Testis (tissue), 3 donors: Measurements from ENCODE around the gene RSU1. TPM values are rescaled to one million over a fixed set of nuclear protein-coding genes. Genes with fewer than 3 reads are reported as not detected.

Source experiments
- DNase-seq: peaks from one replicate; pipeline ENCODE4 v3.0.0-alpha.2; 2019
- H3K27ac ChIP-seq, 2 donors: fragments of 200-600 bp; sonication (generic); one replicate each; pipeline ENCODE4 v1.5.1; 2019
- H3K27me3 ChIP-seq: fragments of 200-600 bp; sonication (generic); one replicate; pipeline ENCODE4 v1.5.1; 2019
- H3K36me3 ChIP-seq: fragments of 200-600 bp; sonication (generic); one replicate; pipeline ENCODE4 v1.5.1; 2017; ENCODE audit warnings: low read depth; ENCODE audit errors: missing control alignments
- H3K4me1 ChIP-seq: fragments of 200-600 bp; sonication (generic); one replicate; pipeline ENCODE4 v1.5.1; 2019
- H3K4me3 ChIP-seq, 2 donors: fragments of 200-600 bp; sonication (generic); one replicate each; pipeline ENCODE4 v1.5.1; 2017 to 2019
- H3K9me3 ChIP-seq: fragments of 200-600 bp; sonication (generic); one replicate; pipeline ENCODE4 v1.5.1; 2017
- CTCF ChIP-seq, 3 experiments: fragments of 450-650 bp in 2 of 3; fragments of 200-600 bp in 1 of 3; sonication (generic) in 1 of 3; IDR thresholded peaks; one replicate each; pipeline ENCODE4 v1.5.1; 2016 to 2019; ENCODE audit warnings: antibody characterized with exemption in 3 of 3, mild to moderate bottlenecking in 2 of 3, moderate library complexity in 1 of 3
- POLR2A ChIP-seq: fragments of 450-650 bp; IDR thresholded peaks from one replicate; pipeline ENCODE4 v1.6.1; 2017; ENCODE audit warnings: antibody characterized with exemption, mild to moderate bottlenecking, moderate library complexity
- WGBS, 2 donors: methylation state at CpG; one replicate each; pipeline ENCODE4 v1.1.5; 2018; 5-methylcytosine and 5-hydroxymethylcytosine counted together
- intact Hi-C: fragments of 100-400 bp; cut with DNase I; formaldehyde crosslinking; loops from one replicate; pipeline ENCODE4 v1.15.1; 2023; ENCODE audit warnings: low total_unique reads
- polyA plus RNA-seq: library from polyadenylated mRNA; stranded (reverse); fragments of 350-450 nt; fragmentation: Illumina TruSeq; extraction: RNeasy Lipid Tissue Mini Kit (QIAGEN cat#74804); gene quantifications from one replicate; pipeline ENCODE4 v1.2.3, GENCODE V29; 2014; ENCODE audit warnings: low read depth, low replicate concordance; ENCODE audit not compliant: insufficient read depth
- total RNA-seq, 2 donors: library from RNA; depleted of rRNA; stranded (reverse); fragments of >200 nt; gene quantifications; one replicate each; pipeline ENCODE4 v1.2.3, GENCODE V29; 2016

The RSU1 gene
- total and polyA plus RNA-seq, 3 donors from 2014 or later: 26.0 to 38.4 (median 27.3) TPM

- no peak for DNase-seq
- H3K9me3 ChIP-seq: no peaks in the 10 kb centered on the region
- WGBS, 2 donors: 90 to 97% methylated on average over 7 of the region's 7 CpGs
- intact Hi-C loops: no loop called here
- no peak overlapping the region for H3K4me3 ChIP-seq
- no peaks in the 10 kb centered on the region for H3K4me1 ChIP-seq
- no peaks in the 10 kb centered on the region for H3K27me3 ChIP-seq
- no peak for TF ChIP-seq POLR2A
- no peaks in the 10 kb centered on the region for H3K36me3 ChIP-seq
- H3K27ac ChIP-seq: no peak overlapping the region
Measured at GRCh38 chr10:16769331-16769730, 47.9 kb downstream of the RSU1 start.

- WGBS, 2 donors: 97 to 99% methylated on average over 5 of the region's 5 CpGs
- H3K36me3 ChIP-seq: no peaks in the 10 kb centered on the region
- H3K27me3 ChIP-seq: no peaks in the 10 kb centered on the region
- no peak overlapping the region for H3K27ac ChIP-seq
- H3K4me3 ChIP-seq: no peak overlapping the region
- intact Hi-C loops: no loop called here
- H3K4me1 ChIP-seq: no peaks in the 10 kb centered on the region
- TF ChIP-seq POLR2A (no peak), CTCF (IDR thresholded peaks at IDR 0.05) (no peak)
- no peak for DNase-seq
- no peaks in the 10 kb centered on the region for H3K9me3 ChIP-seq
Measured at GRCh38 chr10:16768702-16769101, 48.5 kb downstream of the RSU1 start.

GRCh38 chr10:16765509-16766375 lies 51.5 kb downstream of the RSU1 start:
- intact Hi-C loops: no loop called here
- Histone ChIP-seq H3K9me3 (no peaks in the 10 kb centered on the region), H3K4me3 (no peak overlapping the region), H3K27me3 (no peaks in the 10 kb centered on the region), H3K27ac (no peak overlapping the region), H3K36me3 (no peaks in the 10 kb centered on the region), H3K4me1 (no peaks in the 10 kb centered on the region)
- WGBS, 2 donors: 80 to 83% methylated on average over 12 of the region's 12 CpGs
- no peak for DNase-seq
- TF ChIP-seq POLR2A: no peak
- no peak for TF ChIP-seq CTCF (IDR thresholded peaks at IDR 0.05)

GRCh38 chr10:16761300-16761699 lies 55.9 kb downstream of the RSU1 start:
- H3K36me3 ChIP-seq: no peaks in the 10 kb centered on the region
- H3K27me3 ChIP-seq: no peaks in the 10 kb centered on the region
- H3K4me3 ChIP-seq: no peak overlapping the region
- no peaks in the 10 kb centered on the region for H3K4me1 ChIP-seq
- TF ChIP-seq POLR2A (no peak), CTCF (IDR thresholded peaks at IDR 0.05) (no peak)
- intact Hi-C loops: no loop called here
- WGBS, 2 donors: 94 to 99% methylated on average over 8 of the region's 8 CpGs
- DNase-seq: no peak
- no peak overlapping the region for H3K27ac ChIP-seq
- no peaks in the 10 kb centered on the region for H3K9me3 ChIP-seq

GRCh38 chr10:16756561-16757221 lies 60.5 kb downstream of the RSU1 start:
- no peaks in the 10 kb centered on the region for H3K9me3 ChIP-seq
- intact Hi-C loops: no loop called here

More at GRCh38 chr10:16756561-16757221, 60.5 kb downstream of the RSU1 start:
- DNase-seq: no peak
- no peaks in the 10 kb centered on the region for H3K4me1 ChIP-seq
- H3K4me3 ChIP-seq: no peak overlapping the region
- no peaks in the 10 kb centered on the region for H3K36me3 ChIP-seq
- no peaks in the 10 kb centered on the region for H3K27me3 ChIP-seq
- TF ChIP-seq POLR2A (no peak), CTCF (IDR thresholded peaks at IDR 0.05) (no peak)
- WGBS, 2 donors: 92 to 94% methylated on average over 12 of the region's 12 CpGs
- no peak overlapping the region for H3K27ac ChIP-seq
